GM21526 (cell line): ENCODE measurements around the gene ADAR.

Experiments used
- ATAC-seq: cut with Tn5 transposase; IDR thresholded peaks from one replicate; pipeline ENCODE4 v1.9.1; 2021; ENCODE audit warnings: moderate library complexity; ENCODE audit not compliant: unreplicated experiment, low FRiP score

The ADAR gene

GRCh38 chr1:154536570-154536969 is 71.4 kb downstream of the ADAR start:
- no peak for ATAC-seq

GRCh38 chr1:154533952-154534844 is 73.8 kb downstream of the ADAR start:
- ATAC-seq, result no peak
